ENCODE data around the gene PPP4R4.

Gene PPP4R4

GRCh38 chr14:94224040-94224439 lies 49.9 kb downstream of the PPP4R4 start:
- ChIA-PET CTCF (interaction anchor here (1.2 kb wide), 1 partner anchor 23 kb away, joined by 3 read pairs; no protein-coding TSS in a partner anchor), POLR2A (no interaction called here)
- WGBS (ENCODE audit: insufficient coverage) = 100% methylated on average over 2 of the region's 2 CpGs

GRCh38 chr14:94225460-94226378 lies 51.6 kb downstream of the PPP4R4 start:
- no peak for DNase-seq
- Histone ChIP-seq H3K27ac (ENCODE audit: insufficient read depth in 1 of 2, low read depth in 1 of 2, low read length in 2 of 2, poor library complexity in 1 of 2, severe bottlenecking in 2 of 2) (no peak overlapping the region), H3K27me3 (replicated peaks in 2 of 5; ENCODE audit: control insufficient read depth in 4 of 5, insufficient read depth in 5 of 5, low read length in 4 of 5) (no peaks in the 10 kb centered on the region), H3K4me1 (ENCODE audit: control extremely low read depth in 1 of 4, control insufficient read depth in 4 of 4, insufficient read depth in 4 of 4, low read length in 3 of 4) (peaks cover 2 to 26% (median 4%) of the 10 kb centered on the region in 4 experiments), H3K36me3 (ENCODE audit: control insufficient read depth in 4 of 4, insufficient read depth in 4 of 4, low read length in 3 of 4) (no peaks in the 10 kb centered on the region), H3K9me3 (ENCODE audit: control extremely low read depth in 1 of 5, control insufficient read depth in 4 of 5, insufficient read depth in 2 of 5, low read depth in 1 of 5, low read length in 4 of 5) (peaks cover 0 to 3% (median 0%) of the 10 kb centered on the region in 5 experiments), H3K4me3 (ENCODE audit: control insufficient read depth in 1 of 7, extremely low read depth in 1 of 7, insufficient read depth in 4 of 7, low read depth in 2 of 7, low read length in 6 of 7) (no peak overlapping the region)
- WGBS (ENCODE audit: insufficient coverage) = no CpG with 5 or more reads among the region's 2 CpGs
- ChIA-PET CTCF (no interaction called here), POLR2A (no interaction called here)

More at GRCh38 chr14:94224040-94224439, 49.9 kb downstream of the PPP4R4 start:
- peaks cover 0 to 3% (median 0%) of the 10 kb centered on the region in 5 experiments for H3K9me3 ChIP-seq (ENCODE audit: control extremely low read depth in 1 of 5, control insufficient read depth in 4 of 5, insufficient read depth in 2 of 5, low read depth in 1 of 5, low read length in 4 of 5)
- H3K4me1 ChIP-seq (ENCODE audit: control extremely low read depth in 1 of 4, control insufficient read depth in 4 of 4, insufficient read depth in 4 of 4, low read length in 3 of 4) = peaks cover 2 to 26% (median 4%) of the 10 kb centered on the region in 4 experiments
- H3K36me3 ChIP-seq (ENCODE audit: control insufficient read depth in 4 of 4, insufficient read depth in 4 of 4, low read length in 3 of 4) = no peaks in the 10 kb centered on the region
- H3K4me3 ChIP-seq (ENCODE audit: control insufficient read depth in 1 of 7, extremely low read depth in 1 of 7, insufficient read depth in 4 of 7, low read depth in 2 of 7, low read length in 6 of 7) = no peak overlapping the region
- DNase-seq = no peak
- H3K27ac ChIP-seq (ENCODE audit: insufficient read depth in 1 of 2, low read depth in 1 of 2, low read length in 2 of 2, poor library complexity in 1 of 2, severe bottlenecking in 2 of 2) = no peak overlapping the region
- H3K27me3 ChIP-seq (replicated peaks in 2 of 5; ENCODE audit: control insufficient read depth in 4 of 5, insufficient read depth in 5 of 5, low read length in 4 of 5) = no peaks in the 10 kb centered on the region

GRCh38 chr14:94227029-94227428 lies 52.9 kb downstream of the PPP4R4 start:
- DNase-seq = no peak
- Histone ChIP-seq H3K4me1 (ENCODE audit: control extremely low read depth in 1 of 4, control insufficient read depth in 4 of 4, insufficient read depth in 4 of 4, low read length in 3 of 4) (peaks cover 2 to 26% (median 4%) of the 10 kb centered on the region in 4 experiments), H3K4me3 (ENCODE audit: control insufficient read depth in 1 of 7, extremely low read depth in 1 of 7, insufficient read depth in 4 of 7, low read depth in 2 of 7, low read length in 6 of 7) (no peak overlapping the region)

GRCh38 chr14:94237046-94237445 lies 62.9 kb downstream of the PPP4R4 start:
- no peaks in the 10 kb centered on the region for H3K4me1 ChIP-seq (ENCODE audit: control extremely low read depth in 1 of 4, control insufficient read depth in 4 of 4, insufficient read depth in 4 of 4, low read length in 3 of 4)
- CTCF ChIA-PET = no interaction called here

More at GRCh38 chr14:94227029-94227428, 52.9 kb downstream of the PPP4R4 start:
- Histone ChIP-seq H3K9me3 (ENCODE audit: control extremely low read depth in 1 of 5, control insufficient read depth in 4 of 5, insufficient read depth in 2 of 5, low read depth in 1 of 5, low read length in 4 of 5) (peaks cover 0 to 3% (median 0%) of the 10 kb centered on the region in 5 experiments), H3K36me3 (ENCODE audit: control insufficient read depth in 4 of 4, insufficient read depth in 4 of 4, low read length in 3 of 4) (no peaks in the 10 kb centered on the region), H3K27ac (ENCODE audit: insufficient read depth in 1 of 2, low read depth in 1 of 2, low read length in 2 of 2, poor library complexity in 1 of 2, severe bottlenecking in 2 of 2) (no peak overlapping the region), H3K27me3 (replicated peaks in 2 of 5; ENCODE audit: control insufficient read depth in 4 of 5, insufficient read depth in 5 of 5, low read length in 4 of 5) (no peaks in the 10 kb centered on the region)
- POLR2A ChIA-PET = no interaction called here
- 100% methylated on average over 1 of the region's 4 CpGs for WGBS (ENCODE audit: insufficient coverage)
- CTCF ChIA-PET = no interaction called here

GRCh38 chr14:94237983-94238382 lies 63.9 kb downstream of the PPP4R4 start:
- H3K9me3 ChIP-seq (ENCODE audit: control extremely low read depth in 1 of 5, control insufficient read depth in 4 of 5, insufficient read depth in 2 of 5, low read depth in 1 of 5, low read length in 4 of 5) = peaks cover 0 to 1% (median 0%) of the 10 kb centered on the region in 5 experiments
- WGBS (ENCODE audit: insufficient coverage) = 100% methylated on average over 2 of the region's 4 CpGs
- H3K27me3 ChIP-seq (replicated peaks in 2 of 5; ENCODE audit: control insufficient read depth in 4 of 5, insufficient read depth in 5 of 5, low read length in 4 of 5) = peaks cover 0 to 2% (median 0%) of the 10 kb centered on the region in 5 experiments
- no peak for DNase-seq
- no peaks in the 10 kb centered on the region for H3K4me1 ChIP-seq (ENCODE audit: control extremely low read depth in 1 of 4, control insufficient read depth in 4 of 4, insufficient read depth in 4 of 4, low read length in 3 of 4)
- ChIA-PET POLR2A (no interaction called here), CTCF (no interaction called here)
- no peak overlapping the region for H3K4me3 ChIP-seq (ENCODE audit: control insufficient read depth in 1 of 7, extremely low read depth in 1 of 7, insufficient read depth in 4 of 7, low read depth in 2 of 7, low read length in 6 of 7)
- H3K27ac ChIP-seq (ENCODE audit: insufficient read depth in 1 of 2, low read depth in 1 of 2, low read length in 2 of 2, poor library complexity in 1 of 2, severe bottlenecking in 2 of 2) = no peak overlapping the region
- no peaks in the 10 kb centered on the region for H3K36me3 ChIP-seq (ENCODE audit: control insufficient read depth in 4 of 4, insufficient read depth in 4 of 4, low read length in 3 of 4)

More at GRCh38 chr14:94237046-94237445, 62.9 kb downstream of the PPP4R4 start:
- H3K4me3 ChIP-seq (ENCODE audit: control insufficient read depth in 1 of 7, extremely low read depth in 1 of 7, insufficient read depth in 4 of 7, low read depth in 2 of 7, low read length in 6 of 7) = no peak overlapping the region
- peaks cover 0 to 2% (median 0%) of the 10 kb centered on the region in 5 experiments for H3K27me3 ChIP-seq (replicated peaks in 2 of 5; ENCODE audit: control insufficient read depth in 4 of 5, insufficient read depth in 5 of 5, low read length in 4 of 5)
- no peak for DNase-seq
- no peak overlapping the region for H3K27ac ChIP-seq (ENCODE audit: insufficient read depth in 1 of 2, low read depth in 1 of 2, low read length in 2 of 2, poor library complexity in 1 of 2, severe bottlenecking in 2 of 2)
- H3K36me3 ChIP-seq (ENCODE audit: control insufficient read depth in 4 of 4, insufficient read depth in 4 of 4, low read length in 3 of 4) = no peaks in the 10 kb centered on the region
- POLR2A ChIA-PET = no interaction called here
- H3K9me3 ChIP-seq (ENCODE audit: control extremely low read depth in 1 of 5, control insufficient read depth in 4 of 5, insufficient read depth in 2 of 5, low read depth in 1 of 5, low read length in 4 of 5) = peaks cover 0 to 1% (median 0%) of the 10 kb centered on the region in 5 experiments

- CTCF ChIA-PET = no interaction called here
- Histone ChIP-seq H3K9me3 (ENCODE audit: control extremely low read depth in 1 of 5, control insufficient read depth in 4 of 5, insufficient read depth in 2 of 5, low read depth in 1 of 5, low read length in 4 of 5) (peaks cover 0 to 1% (median 0%) of the 10 kb centered on the region in 5 experiments), H3K4me1 (ENCODE audit: control extremely low read depth in 1 of 4, control insufficient read depth in 4 of 4, insufficient read depth in 4 of 4, low read length in 3 of 4) (no peaks in the 10 kb centered on the region), H3K27ac (ENCODE audit: insufficient read depth in 1 of 2, low read depth in 1 of 2, low read length in 2 of 2, poor library complexity in 1 of 2, severe bottlenecking in 2 of 2) (no peak overlapping the region), H3K36me3 (ENCODE audit: control insufficient read depth in 4 of 4, insufficient read depth in 4 of 4, low read length in 3 of 4) (no peaks in the 10 kb centered on the region), H3K4me3 (ENCODE audit: control insufficient read depth in 1 of 7, extremely low read depth in 1 of 7, insufficient read depth in 4 of 7, low read depth in 2 of 7, low read length in 6 of 7) (no peak overlapping the region), H3K27me3 (replicated peaks in 2 of 5; ENCODE audit: control insufficient read depth in 4 of 5, insufficient read depth in 5 of 5, low read length in 4 of 5) (peaks cover 0 to 2% (median 0%) of the 10 kb centered on the region in 5 experiments)
- no CpG with 5 or more reads among the region's 2 CpGs for WGBS (ENCODE audit: insufficient coverage)
- DNase-seq = no peak
- POLR2A ChIA-PET = no interaction called here
These were observed 65.3 kb downstream of the PPP4R4 start for GRCh38 chr14:94239406-94239805.

- H3K27me3 ChIP-seq (replicated peaks in 2 of 5; ENCODE audit: control insufficient read depth in 4 of 5, insufficient read depth in 5 of 5, low read length in 4 of 5) = no peaks in the 10 kb centered on the region
- H3K4me1 ChIP-seq (ENCODE audit: control extremely low read depth in 1 of 4, control insufficient read depth in 4 of 4, insufficient read depth in 4 of 4, low read length in 3 of 4) = no peaks in the 10 kb centered on the region
- no peak overlapping the region for H3K4me3 ChIP-seq (ENCODE audit: control insufficient read depth in 1 of 7, extremely low read depth in 1 of 7, insufficient read depth in 4 of 7, low read depth in 2 of 7, low read length in 6 of 7)
- no CpG with 5 or more reads among the region's 2 CpGs for WGBS (ENCODE audit: insufficient coverage)
- DNase-seq = no peak
- H3K36me3 ChIP-seq (ENCODE audit: control insufficient read depth in 4 of 4, insufficient read depth in 4 of 4, low read length in 3 of 4) = no peaks in the 10 kb centered on the region
- H3K9me3 ChIP-seq (ENCODE audit: control extremely low read depth in 1 of 5, control insufficient read depth in 4 of 5, insufficient read depth in 2 of 5, low read depth in 1 of 5, low read length in 4 of 5) = no peaks in the 10 kb centered on the region
- ChIA-PET CTCF (no interaction called here), POLR2A (no interaction called here)
- no peak overlapping the region for H3K27ac ChIP-seq (ENCODE audit: insufficient read depth in 1 of 2, low read depth in 1 of 2, low read length in 2 of 2, poor library complexity in 1 of 2, severe bottlenecking in 2 of 2)
These were observed 70.1 kb downstream of the PPP4R4 start for GRCh38 chr14:94244182-94244581.

All from common myeloid progenitor, CD34-positive (primary cell).